ENCODE results near the gene MATCAP1.

The MATCAP1 gene

GRCh38 chr16:67149276-67150046, 34.3 kb downstream of the MATCAP1 start:
- in situ Hi-C loops (cut with HindIII; ENCODE audit: low pct_ligation_motif_present, low pct_unique_long_range_greater_than_20kb, low sequenced_read_pairs) = no loop called here

GRCh38 chr16:67148656-67149275, 35.0 kb downstream of the MATCAP1 start:
- in situ Hi-C loops (cut with HindIII; ENCODE audit: low pct_ligation_motif_present, low pct_unique_long_range_greater_than_20kb, low sequenced_read_pairs) = no loop called here
- DNase-seq = no peak

More at GRCh38 chr16:67149276-67150046, 34.3 kb downstream of the MATCAP1 start:
- no peak for DNase-seq

DNA sequence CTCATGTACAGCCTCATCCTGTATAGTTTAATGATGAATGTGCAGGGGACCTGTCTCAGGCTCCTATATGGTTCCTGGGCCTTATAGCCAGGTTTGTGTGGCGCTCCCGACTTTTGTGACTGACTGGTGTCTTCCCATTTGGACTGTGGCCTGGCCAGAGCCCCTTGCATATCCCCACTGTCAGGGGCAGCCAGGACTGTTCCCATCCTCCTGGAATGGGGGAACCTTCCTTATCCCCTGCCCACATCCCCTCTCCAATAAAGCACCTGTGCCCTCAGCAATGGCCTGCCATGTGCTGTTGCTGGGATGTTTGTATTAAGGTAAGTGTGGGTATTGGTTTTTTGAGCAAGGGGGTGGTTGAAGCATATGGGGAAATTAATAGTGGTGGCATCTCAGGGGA, 35.5 kb downstream of the MATCAP1 start:
- in situ Hi-C loops (cut with HindIII; ENCODE audit: low pct_ligation_motif_present, low pct_unique_long_range_greater_than_20kb, low sequenced_read_pairs) = no loop called here
- no peak for DNase-seq

GRCh38 chr16:67147437-67148140, 36.2 kb downstream of the MATCAP1 start:
- in situ Hi-C loops (cut with HindIII; ENCODE audit: low pct_ligation_motif_present, low pct_unique_long_range_greater_than_20kb, low sequenced_read_pairs) = no loop called here

GRCh38 chr16:67146523-67147357, 37.0 kb downstream of the MATCAP1 start:
- in situ Hi-C loops (cut with HindIII; ENCODE audit: low pct_ligation_motif_present, low pct_unique_long_range_greater_than_20kb, low sequenced_read_pairs) = no loop called here
- no peak for DNase-seq

More at GRCh38 chr16:67147437-67148140, 36.2 kb downstream of the MATCAP1 start:
- no peak for DNase-seq

DNA sequence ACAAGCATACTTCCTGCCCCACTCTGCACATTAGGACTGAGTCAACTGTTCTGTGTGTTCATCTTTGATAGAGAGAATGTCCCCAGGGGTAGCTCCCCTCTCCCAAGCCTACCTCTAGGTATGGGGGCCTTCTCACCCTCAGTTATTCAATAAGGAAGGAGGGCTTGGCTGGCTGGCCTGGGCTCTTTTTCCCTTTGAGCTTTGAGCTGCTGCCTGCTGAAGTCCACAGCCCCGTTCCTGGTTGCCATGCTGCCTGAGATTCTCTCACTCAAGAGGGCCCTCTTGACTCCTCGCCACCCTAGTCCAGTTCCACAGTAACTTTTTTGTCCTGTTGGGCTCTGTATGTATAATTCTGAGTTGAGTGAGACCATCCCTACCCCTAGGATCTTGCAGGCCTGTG, 38.0 kb downstream of the MATCAP1 start:
- in situ Hi-C loops (cut with HindIII; ENCODE audit: low pct_ligation_motif_present, low pct_unique_long_range_greater_than_20kb, low sequenced_read_pairs) = no loop called here
- no peak for DNase-seq

DNA sequence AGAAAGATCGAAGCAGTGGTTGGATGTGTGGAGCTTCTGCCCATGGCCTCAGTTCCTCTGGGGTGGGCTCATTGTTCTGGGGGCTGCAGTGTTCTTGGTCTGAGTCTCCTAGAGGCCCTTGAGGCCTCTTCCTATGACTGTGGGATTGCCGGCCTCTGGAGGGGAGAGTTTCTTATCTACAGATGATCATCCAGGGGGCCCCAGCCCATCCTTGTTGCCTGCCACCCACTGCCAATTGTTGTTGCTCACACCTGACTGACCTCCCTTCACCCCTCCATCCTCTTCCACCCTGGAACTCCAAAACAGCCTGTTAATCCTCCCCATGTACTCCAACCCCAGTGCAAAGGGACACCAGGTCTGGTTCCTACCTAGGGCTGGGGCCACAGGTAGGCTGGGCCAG, 38.8 kb downstream of the MATCAP1 start:
- in situ Hi-C loops (cut with HindIII; ENCODE audit: low pct_ligation_motif_present, low pct_unique_long_range_greater_than_20kb, low sequenced_read_pairs) = no loop called here

DNA sequence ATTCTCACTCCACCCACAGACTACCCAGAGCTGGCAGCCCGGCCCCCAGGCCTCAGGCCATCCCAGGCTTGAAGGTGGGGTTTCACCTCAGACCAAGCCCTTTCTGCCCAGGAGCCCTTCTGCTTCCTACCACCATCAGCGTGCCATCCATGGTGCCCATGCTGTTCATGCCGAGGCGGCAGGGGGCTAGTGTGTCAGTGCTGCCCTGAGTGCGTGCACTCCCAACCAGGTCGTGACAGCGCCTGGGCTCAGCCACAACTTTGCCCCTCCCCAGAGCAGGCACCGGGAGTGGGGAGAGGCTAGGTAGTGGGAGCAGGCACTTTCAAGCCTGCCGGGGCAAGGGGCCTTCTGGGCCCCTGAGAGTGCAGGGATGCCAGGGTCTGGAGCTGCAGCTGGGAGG, 41.4 kb downstream of the MATCAP1 start:
- no peak for DNase-seq
- in situ Hi-C loops (cut with HindIII; ENCODE audit: low pct_ligation_motif_present, low pct_unique_long_range_greater_than_20kb, low sequenced_read_pairs) = no loop called here

More for the DNA sequence above, 38.8 kb downstream of the MATCAP1 start:
- no peak for DNase-seq

DNA sequence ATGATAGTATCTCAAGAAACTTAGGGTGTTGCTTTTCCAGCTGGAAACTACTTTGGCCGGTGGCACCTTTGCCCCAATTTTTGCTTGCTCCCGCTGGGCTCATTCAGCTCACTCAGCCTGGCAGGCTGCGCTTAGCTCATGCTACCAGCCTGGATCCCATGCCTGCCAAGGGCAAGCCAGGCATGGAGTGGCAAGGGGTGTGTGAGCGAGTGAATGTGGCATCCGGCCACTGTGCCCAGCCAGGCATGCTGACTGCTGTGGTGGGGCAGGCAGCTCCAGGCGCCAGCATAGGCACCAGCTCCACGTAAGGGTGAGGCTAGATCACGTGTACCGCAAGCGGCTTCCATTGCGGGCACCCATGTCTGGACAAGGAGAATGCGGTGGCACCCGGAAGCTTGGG, 42.4 kb downstream of the MATCAP1 start:
- in situ Hi-C loops (cut with HindIII; ENCODE audit: low pct_ligation_motif_present, low pct_unique_long_range_greater_than_20kb, low sequenced_read_pairs) = no loop called here
- no peak for DNase-seq

DNA sequence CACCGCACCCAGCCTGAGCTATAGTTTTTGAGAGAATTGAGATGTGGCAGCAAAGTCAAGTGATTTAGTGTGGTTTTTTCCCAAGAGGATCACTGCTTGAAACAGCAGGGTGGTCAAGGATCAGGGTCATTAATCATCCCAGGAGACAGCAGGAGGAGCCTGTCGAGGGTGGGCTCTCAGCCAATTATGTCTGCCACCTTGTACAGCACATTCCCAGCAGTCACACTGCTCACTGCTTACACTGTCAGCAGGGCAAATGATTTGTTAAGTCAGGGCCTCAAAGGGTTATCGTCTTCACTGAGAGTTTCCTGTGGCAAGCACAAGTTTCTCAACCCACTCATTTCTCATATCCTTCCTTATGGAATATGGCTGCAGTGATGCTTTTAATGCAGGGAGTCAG, 46.2 kb downstream of the MATCAP1 start:
- in situ Hi-C loops (cut with HindIII; ENCODE audit: low pct_ligation_motif_present, low pct_unique_long_range_greater_than_20kb, low sequenced_read_pairs) = no loop called here
- DNase-seq = no peak

DNA sequence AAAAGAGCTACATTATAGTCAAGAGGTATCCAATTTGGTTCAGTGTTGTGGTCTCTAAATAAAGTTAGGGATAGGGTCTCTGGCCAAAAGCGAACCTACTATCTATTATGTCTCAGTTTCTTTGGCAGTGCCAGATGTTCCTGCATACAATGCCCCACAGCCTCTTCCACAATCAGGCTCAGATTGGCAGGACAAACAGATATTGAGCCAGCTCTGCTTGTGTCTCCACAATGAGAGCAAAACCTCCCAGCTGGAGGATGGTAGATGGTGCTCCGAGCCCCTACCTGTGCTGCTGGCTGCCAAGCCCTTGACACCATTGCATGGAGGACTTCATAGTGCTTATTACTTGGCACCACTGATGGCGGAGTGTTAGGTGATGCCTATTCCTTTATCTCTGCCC, 54.3 kb downstream of the MATCAP1 start:
- no peak for DNase-seq
- in situ Hi-C loops (cut with HindIII; ENCODE audit: low pct_ligation_motif_present, low pct_unique_long_range_greater_than_20kb, low sequenced_read_pairs) = no loop called here

DNA sequence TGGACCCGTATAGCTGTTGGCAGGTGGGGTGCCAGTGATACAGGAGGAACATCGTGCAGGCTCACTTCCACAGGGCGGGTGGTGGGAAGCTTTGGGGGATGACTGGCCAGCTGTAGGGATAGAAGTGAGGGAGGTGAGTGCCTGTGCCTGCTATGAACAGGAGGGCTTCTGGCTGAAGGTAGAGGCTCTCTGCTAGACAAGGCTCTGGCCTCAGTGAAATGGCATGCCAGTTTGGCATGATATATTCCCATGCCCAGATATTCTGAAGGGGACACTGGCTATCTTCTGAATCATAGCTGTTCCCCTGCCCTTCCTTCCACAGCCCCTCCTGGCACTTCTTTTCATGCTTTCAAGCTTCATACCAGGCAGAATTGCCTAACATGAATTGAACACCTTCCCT, 54.9 kb downstream of the MATCAP1 start:
- DNase-seq = no peak
- in situ Hi-C loops (cut with HindIII; ENCODE audit: low pct_ligation_motif_present, low pct_unique_long_range_greater_than_20kb, low sequenced_read_pairs) = no loop called here

DNA sequence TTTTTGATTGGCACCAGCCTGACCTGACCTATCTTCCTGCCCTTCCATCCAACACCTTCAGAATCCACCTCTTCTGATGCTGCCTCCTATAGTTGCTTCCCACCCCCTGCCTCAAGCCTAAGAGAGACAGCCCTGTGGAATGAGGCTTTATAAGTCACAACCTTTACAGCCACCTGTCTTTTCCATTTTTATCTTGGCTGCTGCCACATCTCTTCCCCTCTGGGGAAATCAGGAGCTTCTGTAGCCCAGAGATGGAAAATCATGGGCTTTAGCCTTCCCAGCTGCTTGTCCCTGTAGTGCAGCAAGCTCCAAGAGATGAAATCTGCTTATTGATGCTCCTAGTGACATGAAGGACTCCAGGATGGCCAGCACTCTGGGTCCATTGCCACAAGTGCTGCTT, 55.3 kb downstream of the MATCAP1 start:
- no peak for DNase-seq
- in situ Hi-C loops (cut with HindIII; ENCODE audit: low pct_ligation_motif_present, low pct_unique_long_range_greater_than_20kb, low sequenced_read_pairs) = no loop called here

Measured in ACHN (cell line).